HG03045 (cell line): Measurements from ENCODE around the gene ZNF423.

Source experiments
- ATAC-seq: cut with Tn5 transposase; IDR thresholded peaks from one replicate; pipeline ENCODE4 v1.9.1; 2021; ENCODE audit warnings: mild to moderate bottlenecking, moderate library complexity; ENCODE audit not compliant: unreplicated experiment

The ZNF423 gene

GRCh38 chr16:49756775-49757558 is 98.9 kb downstream of the ZNF423 start:
- no peak for ATAC-seq

DNA sequence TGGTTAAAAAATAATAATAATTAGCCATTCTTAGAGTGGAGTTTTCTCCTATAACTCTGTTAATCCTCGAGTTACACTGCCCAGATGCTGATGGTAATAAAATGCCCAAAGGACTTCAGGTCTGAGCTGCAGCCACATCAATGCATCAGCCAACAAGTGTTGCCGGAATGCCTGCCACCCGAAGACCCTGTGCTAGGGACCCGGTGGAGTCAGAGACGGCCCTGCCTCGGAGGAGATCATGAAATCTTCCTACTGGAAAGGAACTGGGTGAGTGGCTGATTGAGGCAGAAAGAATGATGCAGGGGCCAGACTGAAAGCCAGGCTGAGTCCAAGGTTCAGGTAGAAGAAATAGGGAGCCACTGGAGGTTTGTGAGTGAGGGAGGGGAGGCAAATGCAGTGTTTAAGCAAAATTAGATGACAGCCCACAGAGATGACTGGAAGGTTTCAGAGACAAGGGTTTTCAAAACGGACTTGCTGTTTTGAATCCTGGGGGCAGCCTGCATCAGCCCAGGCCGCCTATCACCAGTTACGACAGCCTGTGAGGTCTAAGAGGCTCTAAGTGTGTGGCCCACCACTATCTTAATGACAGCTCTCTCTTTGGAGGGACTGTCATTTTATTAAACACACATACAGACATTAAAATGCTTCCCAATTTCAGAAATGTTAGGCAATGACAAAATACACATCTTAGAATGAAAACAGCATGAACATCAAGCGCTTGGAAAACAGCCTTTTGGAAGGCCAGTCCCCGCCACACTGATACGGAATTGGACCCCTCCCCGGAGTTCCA is 100.0 kb downstream of the ZNF423 start:
- no peak for ATAC-seq

- no peak for ATAC-seq
Measured at GRCh38 chr16:49755313-49755620, 100.6 kb downstream of the ZNF423 start.

DNA sequence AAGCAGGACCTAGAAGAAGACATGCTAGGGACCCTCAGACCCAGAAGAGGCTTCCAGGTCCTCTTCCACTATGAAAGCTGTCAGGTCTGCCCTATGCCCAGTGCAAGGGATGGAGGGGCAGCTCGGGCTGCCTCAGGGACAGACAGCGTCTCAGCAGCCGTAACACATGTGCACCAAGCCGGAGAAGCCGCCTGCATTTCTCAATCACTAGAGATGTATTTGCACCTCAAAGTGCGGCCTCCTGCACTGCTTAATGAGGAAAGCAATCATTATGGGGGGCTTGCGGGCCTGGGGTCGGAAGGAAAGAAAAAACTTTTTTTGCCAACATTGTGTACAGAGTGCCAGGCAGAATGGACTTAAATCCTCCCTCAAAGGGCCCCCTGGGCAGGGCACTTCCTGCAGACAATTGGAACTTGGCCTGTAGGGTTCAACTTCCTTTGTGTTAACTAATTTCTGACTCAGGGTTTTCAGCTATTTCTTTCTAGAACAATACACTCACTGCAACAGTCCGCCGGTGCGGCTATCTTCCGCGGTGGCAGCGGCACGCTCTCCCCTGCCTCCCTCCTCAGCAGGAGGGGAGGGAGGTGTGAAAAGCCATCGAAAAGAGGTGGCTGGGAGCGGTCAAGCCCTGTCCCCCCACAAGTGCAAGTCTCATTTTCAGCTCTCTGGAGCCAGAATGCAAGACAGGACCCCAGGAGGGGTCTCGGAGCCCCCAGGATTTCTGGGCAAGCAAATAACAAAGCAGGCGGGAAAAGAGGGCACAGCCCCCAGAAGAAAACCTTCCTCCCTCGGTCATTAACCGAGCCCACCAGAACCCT is 101.2 kb downstream of the ZNF423 start:
- no peak for ATAC-seq

GRCh38 chr16:49750341-49751000 is 105.4 kb downstream of the ZNF423 start:
- no peak for ATAC-seq

- no peak for ATAC-seq
Measured at GRCh38 chr16:49749816-49750215, 106.1 kb downstream of the ZNF423 start.

GRCh38 chr16:49748322-49748721 is 107.6 kb downstream of the ZNF423 start:
- no peak for ATAC-seq

- ATAC-seq: no peak
Measured at GRCh38 chr16:49747654-49748053, 108.3 kb downstream of the ZNF423 start.

DNA sequence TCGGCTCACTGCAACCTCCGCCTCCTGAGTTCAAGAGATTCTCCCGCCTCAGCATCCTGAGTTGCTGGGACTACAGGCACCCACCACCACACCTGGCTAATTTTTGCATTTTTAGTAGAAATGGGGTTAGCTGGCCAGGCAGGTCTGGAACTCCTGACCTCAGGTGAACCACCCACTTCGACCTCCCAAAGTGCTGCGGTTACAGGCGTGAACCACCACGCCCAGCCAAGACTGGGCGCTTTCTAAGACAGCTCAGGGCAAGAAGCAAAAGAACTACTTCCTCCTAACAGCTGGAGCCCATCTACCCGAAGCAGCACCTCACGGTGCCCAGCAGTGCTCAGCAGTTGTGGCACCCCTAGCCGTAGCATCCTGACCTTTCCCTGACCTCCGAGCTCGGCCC is 109.4 kb downstream of the ZNF423 start:
- ATAC-seq: no peak

GRCh38 chr16:49745311-49745747 is 110.6 kb downstream of the ZNF423 start:
- no peak for ATAC-seq

DNA sequence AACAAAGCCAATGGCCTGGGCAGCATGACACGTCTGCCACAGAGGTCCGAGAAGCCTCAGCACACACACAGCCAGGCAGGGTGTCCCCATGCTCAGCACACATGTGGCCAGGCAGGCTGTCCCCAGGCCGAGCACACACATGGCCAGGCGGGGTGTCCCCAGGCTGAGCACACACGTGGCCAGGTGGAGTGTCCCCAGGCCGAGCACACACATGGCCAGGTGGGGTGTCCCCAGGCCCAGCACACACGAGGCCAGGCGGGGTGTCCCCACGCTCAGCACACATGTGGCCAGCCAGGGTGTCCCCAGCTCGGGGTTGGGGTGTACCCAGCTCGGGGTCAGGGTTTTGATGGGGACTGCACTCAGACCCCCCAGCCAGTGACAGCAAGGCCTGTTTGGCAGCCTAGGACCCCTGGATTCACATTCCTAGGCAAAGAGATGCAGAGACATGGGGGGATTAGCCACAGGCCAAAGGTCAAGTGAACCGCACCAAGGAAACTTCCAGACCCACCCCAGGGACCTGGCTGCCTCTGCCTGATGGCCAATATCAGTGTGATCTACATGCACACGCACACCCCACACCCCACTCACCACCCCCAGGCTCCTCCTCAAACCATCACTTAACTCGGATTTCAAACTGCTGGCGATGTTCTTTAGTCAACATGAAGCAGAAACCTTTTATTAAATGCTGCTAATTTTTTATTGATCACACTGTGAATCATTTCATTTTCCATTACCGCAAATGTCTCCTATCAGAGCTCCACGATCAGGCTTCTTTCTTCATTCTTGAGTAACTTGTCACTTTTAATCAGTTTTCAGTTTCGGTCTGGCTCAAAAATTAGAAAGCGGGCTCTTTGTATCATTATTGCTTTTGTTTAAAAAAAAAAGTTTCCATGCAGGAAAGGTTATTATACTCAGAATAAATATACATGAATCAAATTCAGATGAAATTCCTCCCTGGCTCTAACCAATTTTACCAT is 111.4 kb downstream of the ZNF423 start:
- ATAC-seq: no peak

- no peak for ATAC-seq
Measured at GRCh38 chr16:49743658-49744057, 112.3 kb downstream of the ZNF423 start.

- ATAC-seq: no peak
Measured at GRCh38 chr16:49743203-49743464, 112.8 kb downstream of the ZNF423 start.

- no peak for ATAC-seq
Measured at GRCh38 chr16:49742428-49743202, 113.3 kb downstream of the ZNF423 start.

DNA sequence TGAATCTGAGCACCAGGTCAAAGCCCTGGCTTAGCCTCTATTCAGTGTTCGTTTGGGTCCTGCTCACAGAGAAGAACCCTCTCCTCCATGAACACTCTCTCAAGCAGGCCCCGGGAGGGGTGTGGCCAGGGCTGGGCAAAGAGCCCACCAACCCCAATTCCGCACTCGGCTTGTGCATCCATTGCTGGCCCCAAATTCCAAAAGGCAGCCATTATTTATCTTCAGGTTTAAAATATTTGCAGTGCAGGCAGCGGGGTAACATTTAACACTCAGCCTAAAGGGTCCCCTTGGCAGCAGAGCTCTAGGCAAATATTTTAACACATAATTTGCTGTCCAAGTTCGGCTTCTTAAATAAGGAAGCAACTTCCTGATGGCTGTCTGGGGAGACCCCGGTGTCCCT is 115.7 kb downstream of the ZNF423 start:
- ATAC-seq: no peak

DNA sequence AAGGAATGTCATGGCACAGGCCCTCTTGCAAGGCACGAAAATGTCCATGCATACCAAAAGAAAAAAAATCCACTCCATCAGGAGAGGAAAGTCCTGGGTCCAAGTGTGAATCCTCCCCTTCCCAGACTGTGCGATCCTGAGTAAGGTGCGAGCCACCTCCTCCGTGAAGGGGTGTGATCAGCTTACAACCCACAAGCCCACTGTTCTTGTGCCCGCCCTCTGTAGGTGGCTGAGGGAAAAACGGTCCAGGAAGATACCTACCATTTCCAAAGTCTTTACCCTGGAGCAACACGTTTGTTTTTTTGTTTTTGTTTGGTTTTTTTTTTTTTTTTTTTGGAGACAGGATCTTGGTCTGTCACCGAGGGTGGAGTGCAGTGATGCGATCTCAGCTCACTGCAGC is 116.5 kb downstream of the ZNF423 start:
- ATAC-seq: no peak

DNA sequence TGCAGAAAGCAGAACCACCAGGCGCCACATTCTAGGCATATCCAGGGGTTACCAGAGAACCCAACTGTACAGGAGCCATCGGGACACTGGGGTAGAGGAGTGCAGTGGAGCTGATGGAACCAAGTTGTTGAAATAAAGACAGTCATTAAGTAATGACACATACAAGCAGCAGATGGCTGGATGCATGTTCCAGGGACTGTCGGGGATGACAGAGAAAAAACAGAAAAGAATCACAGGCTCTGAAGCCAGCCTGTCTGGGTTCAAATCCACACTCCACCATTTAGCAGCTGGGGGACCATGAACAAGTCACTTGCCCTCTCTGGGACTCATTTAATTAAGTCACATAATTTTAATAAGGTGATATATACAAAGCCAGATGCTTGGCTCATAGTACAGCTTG is 117.1 kb downstream of the ZNF423 start:
- ATAC-seq: no peak

GRCh38 chr16:49738001-49738400 is 117.9 kb downstream of the ZNF423 start:
- ATAC-seq: no peak

DNA sequence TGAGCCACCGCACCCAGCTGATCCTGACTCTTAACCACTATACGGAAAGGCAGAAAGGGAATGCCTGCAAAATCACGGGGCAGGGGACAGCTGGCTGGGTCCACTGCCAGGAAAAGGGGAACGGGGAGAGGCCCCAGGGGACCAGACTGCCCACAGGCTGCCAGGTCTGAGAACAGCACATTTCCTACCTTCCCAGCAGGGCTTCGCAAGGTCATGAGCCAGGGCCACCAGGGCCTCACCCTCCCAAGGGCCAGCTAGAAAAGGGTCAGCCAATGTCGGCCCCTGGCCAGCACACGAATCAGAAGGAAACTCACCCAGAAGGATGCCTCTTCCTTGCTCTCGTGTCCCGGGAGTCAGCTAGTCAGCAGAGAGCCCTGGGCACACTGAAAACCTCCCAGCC is 118.4 kb downstream of the ZNF423 start:
- ATAC-seq: no peak
